GM12878 (cell line): ENCODE results near the gene NTN1. TPM values are rescaled to one million over a fixed set of nuclear protein-coding genes. Genes with fewer than 3 reads are reported as not detected.

ENCODE experiments used
- ATAC-seq: fragments of 200-7000 bp; cut with Tn5 transposase; 3 replicates; pipeline ENCODE4 v1.9.1; 2020; ENCODE audit warnings: mild to moderate bottlenecking, moderate library complexity
- BruUV-seq: library from RNA; stranded (reverse); fragments of 400-500 nt; replicated peaks from 2 replicates; lab custom pipeline; 2021; lab: Mats Ljungman, UMichigan
- CTCF ChIA-PET: fragments of 300-600 bp; sonication (Branson Sonifier 250); formaldehyde crosslinking; extraction: SDS; loops from one replicate; lab custom pipeline; 2021; ENCODE audit warnings: inconsistent platforms; lab: Yijun Ruan, JAX
- POLR2A ChIA-PET: fragments of 350-600 bp; formaldehyde crosslinking; extraction: SDS; loops from one replicate; lab custom pipeline; 2021; ENCODE audit warnings: inconsistent platforms; lab: Charles Lee
- RAD21 ChIA-PET: fragments of 300-600 bp; sonication (Branson Sonifier 250); formaldehyde crosslinking; loops from one replicate; lab custom pipeline; 2023; ENCODE audit warnings: antibody characterized with exemption; ENCODE audit not compliant: unreplicated experiment; lab: Charles Lee
- SMC1A ChIA-PET: fragments of 300-600 bp; sonication (Branson Sonifier 250); formaldehyde crosslinking; loops from one replicate; lab custom pipeline; 2023; ENCODE audit not compliant: unreplicated experiment, uncharacterized antibody; lab: Charles Lee
- DNase-seq: peaks from one replicate; pipeline ENCODE4 v3.0.0-alpha.2; 2011; ENCODE audit warnings: low read depth, low spot score
- FAIRE-seq: peaks from 3 replicates; lab custom pipeline; 2011; peaks lifted over from hg19 to GRCh38; lab: Jason Lieb, UNC
- H2AFZ ChIP-seq: 2 replicates; pipeline ENCODE4 v1.6.0; 2011; ENCODE audit warnings: low read depth, low read length, control low read depth; ENCODE audit not compliant: control insufficient read depth
- H3K27ac ChIP-seq: 2 replicates; pipeline ENCODE4 v1.5.1; 2011; ENCODE audit warnings: control low read depth; ENCODE audit not compliant: control insufficient read depth, insufficient read depth
- H3K27me3 ChIP-seq, 2 experiments: replicated peaks in 1 of 2; 2 replicates each; pipeline versions ENCODE4 v1.6.0 to v1.6.1; 2011; ENCODE audit warnings: low read length in 1 of 2; ENCODE audit not compliant: control insufficient read depth in 2 of 2, insufficient read depth in 2 of 2
- H3K36me3 ChIP-seq, 2 experiments: 2 replicates each; pipeline ENCODE4 v1.5.1; 2011; ENCODE audit warnings: low read length in 1 of 2; ENCODE audit not compliant: control insufficient read depth in 2 of 2, insufficient read depth in 2 of 2
- H3K4me1 ChIP-seq: 2 replicates; pipeline ENCODE4 v1.6.1; 2011; ENCODE audit warnings: mild to moderate bottlenecking, low read length, moderate library complexity, mixed read lengths; ENCODE audit not compliant: control insufficient read depth, insufficient read depth
- H3K4me2 ChIP-seq: 2 replicates; pipeline ENCODE4 v1.6.0; 2011; ENCODE audit warnings: control low read depth; ENCODE audit not compliant: control insufficient read depth, insufficient read depth
- H3K4me3 ChIP-seq: fragments of 200-600 bp; sonication (generic); 2 replicates; pipeline ENCODE4 v1.5.1; 2016
- H3K79me2 ChIP-seq: 2 replicates; pipeline ENCODE4 v1.6.0; 2011; ENCODE audit warnings: low read length; ENCODE audit not compliant: control insufficient read depth, insufficient read depth
- H3K9ac ChIP-seq: 2 replicates; pipeline ENCODE4 v1.8.0; 2011; ENCODE audit warnings: low read length, control low read depth, mixed read lengths; ENCODE audit not compliant: control insufficient read depth, insufficient read depth
- H3K9me3 ChIP-seq: replicated peaks from 3 replicates; pipeline ENCODE4 v1.5.1; 2011; ENCODE audit warnings: mild to moderate bottlenecking, low read length; ENCODE audit not compliant: control insufficient read depth, insufficient read depth
- H4K20me1 ChIP-seq: 2 replicates; pipeline ENCODE4 v1.6.0; 2011; ENCODE audit not compliant: control insufficient read depth, insufficient read depth
- CBX3 ChIP-seq: fragments of 200-600 bp; sonication (generic); IDR thresholded peaks from 2 replicates; pipeline ENCODE4 v1.6.1; 2016; ENCODE audit warnings: low read depth, borderline replicate concordance
- CHD1 ChIP-seq: IDR thresholded peaks from 2 replicates; pipeline ENCODE4 v1.6.1; 2012; ENCODE audit warnings: low read depth, low read length, improper control_type of control experiment
- HSF1 ChIP-seq: fragments of 150-350 bp; IDR thresholded peaks from 2 replicates; pipeline ENCODE4 v1.6.1; 2014; ENCODE audit warnings: mild to moderate bottlenecking, low read depth, low read length
- JUND ChIP-seq: IDR thresholded peaks from 2 replicates; pipeline ENCODE4 v1.6.1; 2012; ENCODE audit warnings: low read depth, mild to moderate bottlenecking, low read length, improper control_type of control experiment, moderate library complexity
- MEF2B ChIP-seq: fragments of 450-650 bp; IDR thresholded peaks from 2 replicates; pipeline ENCODE4 v1.6.1; 2018; ENCODE audit warnings: mild to moderate bottlenecking, moderate library complexity; ENCODE audit not compliant: partially characterized antibody, poor library complexity, severe bottlenecking
- MXI1 ChIP-seq: fragments of 150-350 bp; IDR thresholded peaks from 2 replicates; pipeline ENCODE4 v1.6.1; 2011; ENCODE audit warnings: low read depth, mild to moderate bottlenecking, inconsistent platforms, low read length, improper control_type of control experiment
- MYC ChIP-seq: IDR thresholded peaks from 2 replicates; pipeline ENCODE4 v1.6.1; 2011; ENCODE audit warnings: mild to moderate bottlenecking, low read length, moderate library complexity, inconsistent platforms; ENCODE audit not compliant: insufficient read depth, insufficient replicate concordance, insufficient read length, severe bottlenecking
- NBN ChIP-seq: fragments of 450-650 bp; IDR thresholded peaks from 2 replicates; pipeline ENCODE4 v1.6.1; 2016
- NFYA ChIP-seq: IDR thresholded peaks from 2 replicates; pipeline ENCODE4 v1.6.1; 2011; ENCODE audit warnings: low read depth, mild to moderate bottlenecking, low read length, improper control_type of control experiment, borderline replicate concordance
- POLR2AphosphoS5 ChIP-seq: IDR thresholded peaks from 2 replicates; pipeline ENCODE4 v1.6.1; 2011; ENCODE audit warnings: mild to moderate bottlenecking, low read length, inconsistent platforms
- PRDM15 ChIP-seq: fragments of 450-650 bp; formaldehyde crosslinking; IDR thresholded peaks from 2 replicates; pipeline ENCODE4 v1.4.0; 2020; ENCODE audit warnings: mild to moderate bottlenecking, moderate library complexity
- RELB ChIP-seq: fragments of 450-650 bp; IDR thresholded peaks from 2 replicates; pipeline ENCODE4 v1.6.1; 2017; ENCODE audit warnings: low read depth, mild to moderate bottlenecking, moderate library complexity
- RUNX3 ChIP-seq: IDR thresholded peaks from 2 replicates; pipeline ENCODE4 v1.6.1; 2012; ENCODE audit warnings: low read length, inconsistent platforms
- SP1 ChIP-seq: IDR thresholded peaks from one replicate; pipeline ENCODE4 v1.6.1; 2011; ENCODE audit warnings: low read depth, low read length
- ZBED1 ChIP-seq: IDR thresholded peaks from 2 replicates; pipeline ENCODE4 v1.6.1; 2016; ENCODE audit warnings: borderline replicate concordance
- ZZZ3 ChIP-seq: IDR thresholded peaks from 2 replicates; pipeline ENCODE4 v1.6.1; 2011; ENCODE audit warnings: low read depth; ENCODE audit not compliant: control insufficient read depth, insufficient read length
- WGBS: methylation state at CpG from one replicate; pipeline ENCODE4 v1.1.6; 2016; ENCODE audit warnings: low lambda C conversion rate; ENCODE audit not compliant: insufficient replicate concordance, insufficient coverage; ENCODE audit errors: missing lambda C conversion rate; 5-methylcytosine and 5-hydroxymethylcytosine counted together
- in situ Hi-C: fragments of 300-500 bp; cut with MboI; formaldehyde crosslinking; loops from 9 replicates; pipeline ENCODE4 v1.14.3; 2018; ENCODE audit warnings: mixed read lengths
- intact Hi-C: fragments of 100-400 bp; cut with micrococcal nuclease; formaldehyde crosslinking; loops from one replicate; pipeline ENCODE4 v1.14.2; 2022; ENCODE audit not compliant: unreplicated experiment
- polyA plus RNA-seq, 11 experiments: library from polyadenylated mRNA; depleted of rRNA in 4 of 11; unstranded in 6 of 11; stranded (reverse) in 5 of 11; fragments of >200 nt; fragmentation: Nextera tagmentation in 4 of 11; fragmentation: Illumina TruSeq in 1 of 11; extraction: Ambion mirVana in 4 of 11; extraction: Trizol in 1 of 11; gene quantifications; 1 replicate in 1 of 11; 2 replicates in 10 of 11; pipeline versions ENCODE4 v1.2.1 to v1.2.3, GENCODE V29; 2011 to 2016; ENCODE audit warnings: inconsistent platforms in 2 of 11, missing spikeins in 2 of 11, low read depth in 1 of 11
- total RNA-seq, 4 experiments: library from RNA; depleted of rRNA in 3 of 4; stranded (reverse); fragments of >200 nt in 3 of 4; fragmentation: Illumina TruSeq in 1 of 4; extraction: Trizol in 1 of 4; gene quantifications; 2 replicates each; pipeline versions ENCODE4 v1.2.1 to v1.2.3, GENCODE V29; 2013 to 2021

The NTN1 gene
- total and polyA plus RNA-seq, 10 of the 15 experiments (the other 5 are each of a cell fraction or from before 2014, with no cell fraction given) = 0.02 to 0.89 (median 0.35) TPM

- H3K4me1 ChIP-seq = peaks cover 9% of the 10 kb centered on the region
- H3K27me3 ChIP-seq = no peaks in the 10 kb centered on the region; a peak in 1 of 4 replicates
- no peaks in the 10 kb centered on the region for H3K36me3 ChIP-seq
- ATAC-seq (no peak), DNase-seq (no peak), FAIRE-seq (no peak)
- no peak overlapping the region for H2AFZ ChIP-seq
- RAD21 ChIA-PET = no interaction called here
- CTCF ChIA-PET = no interaction called here
- H3K79me2 ChIP-seq = no peaks in the 10 kb centered on the region
- no peak overlapping the region for H3K27ac ChIP-seq
- H3K4me2 ChIP-seq = no peak overlapping the region
- WGBS = 38% methylated on average over 14 of the region's 14 CpGs
- no peaks in the 10 kb centered on the region for H4K20me1 ChIP-seq
- TF ChIP-seq HSF1 = no peak
- TF ChIP-seq MXI1 = no peak
- TF ChIP-seq RUNX3 = no peak
- TF ChIP-seq POLR2AphosphoS5 = no peak
- no peak for TF ChIP-seq RELB
- no peak for TF ChIP-seq PRDM15
- no peak for TF ChIP-seq NFYA
- no peak for TF ChIP-seq CBX3
- TF ChIP-seq SP1 = no peak
- no peak for TF ChIP-seq MEF2B
- TF ChIP-seq ZZZ3 = no peak
- no peak for TF ChIP-seq ZBED1
- no peak for TF ChIP-seq CHD1
- TF ChIP-seq NBN = no peak
- no peak for TF ChIP-seq JUND
- TF ChIP-seq MYC = no peak
- intact Hi-C loops = no loop called here
- H3K9ac ChIP-seq = no peak overlapping the region
- H3K9me3 ChIP-seq = no peaks in the 10 kb centered on the region; the same call in 2 of the 3 replicates
- SMC1A ChIA-PET = no interaction called here
- no TSS peak for BruUV-seq
- in situ Hi-C loops = no loop called here
- H3K4me3 ChIP-seq = no peak overlapping the region
- POLR2A ChIA-PET = no interaction called here
These were observed 185.5 kb downstream of the NTN1 start for GRCh38 chr17:9206741-9207332.
